GM19468 (cell line): ENCODE results near the gene SEZ6.

Experiments
- ATAC-seq: cut with Tn5 transposase; IDR thresholded peaks from one replicate; pipeline ENCODE4 v1.9.1; 2021; ENCODE audit warnings: mild to moderate bottlenecking, moderate library complexity, moderate number of reproducible peaks; ENCODE audit not compliant: unreplicated experiment; ENCODE audit errors: extremely low read depth

SEZ6 gene

DNA sequence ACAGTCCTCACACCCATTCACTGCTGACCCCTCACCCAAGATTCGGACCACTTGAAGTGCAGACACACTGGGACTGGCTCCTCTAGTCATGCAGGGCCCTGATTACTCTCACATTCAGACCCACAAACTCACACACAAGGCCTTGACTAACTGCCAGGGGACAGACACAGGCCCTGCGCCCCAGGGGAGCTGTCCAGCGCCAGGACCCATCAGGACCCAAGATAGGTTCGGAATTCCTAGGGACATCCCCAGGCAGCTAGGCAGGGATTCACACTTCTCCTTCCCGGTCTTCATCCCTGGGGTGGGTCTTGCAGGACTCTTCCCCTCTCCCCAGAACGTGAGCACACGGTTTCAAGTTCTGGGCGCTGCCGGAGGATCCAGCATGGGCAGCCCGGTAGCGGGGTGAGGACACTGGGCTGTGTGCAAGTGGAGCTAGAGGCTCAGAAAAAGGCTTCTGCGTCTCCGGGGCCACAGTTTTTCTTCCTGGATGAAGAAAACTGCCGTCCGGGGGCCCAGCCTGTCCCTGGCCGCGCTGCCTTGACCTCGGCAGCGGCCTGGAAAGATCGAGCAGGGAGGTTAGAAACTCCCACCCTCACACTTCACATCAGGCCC is 1.6 kb downstream of the SEZ6 start:
- ATAC-seq: no peak

DNA sequence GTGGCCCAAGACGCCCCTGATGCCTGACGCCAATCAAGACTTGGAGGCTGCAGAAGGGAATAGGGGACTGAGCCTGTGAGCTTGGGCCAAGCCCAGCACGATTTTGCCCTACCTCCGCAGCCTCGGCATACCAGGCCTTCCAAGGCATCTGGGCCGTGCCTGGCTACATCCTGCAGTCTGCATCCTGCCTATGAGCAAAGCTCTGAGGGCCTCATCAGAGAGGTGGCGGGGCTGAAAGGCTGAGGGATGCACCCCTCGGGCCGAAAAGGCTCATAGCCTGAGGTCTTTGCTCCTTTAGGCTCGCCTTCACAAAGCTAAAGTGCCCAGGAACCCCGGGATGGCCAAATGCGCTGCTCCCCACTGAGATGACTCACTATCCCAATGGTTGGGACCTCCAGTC is 2.5 kb downstream of the SEZ6 start:
- no peak for ATAC-seq

DNA sequence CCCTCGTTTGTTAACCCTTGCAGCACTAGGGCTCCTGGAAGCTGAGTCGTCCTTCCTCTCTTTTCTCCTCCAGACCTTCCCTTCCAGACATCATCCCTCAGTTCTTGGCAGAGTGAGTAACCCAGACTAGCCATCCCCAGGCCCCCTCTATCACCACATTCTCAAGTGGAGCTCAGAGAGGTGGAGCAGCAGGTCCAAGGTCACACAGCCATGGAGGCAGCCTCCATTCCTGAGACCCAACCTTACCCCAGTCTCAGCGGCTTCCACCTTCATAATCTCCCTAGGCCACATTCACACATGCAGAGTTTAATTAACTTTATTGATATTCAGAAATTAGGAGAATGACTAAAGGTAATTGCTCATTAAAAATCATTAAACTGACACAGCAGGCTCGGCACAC is 3.0 kb downstream of the SEZ6 start:
- no peak for ATAC-seq

DNA sequence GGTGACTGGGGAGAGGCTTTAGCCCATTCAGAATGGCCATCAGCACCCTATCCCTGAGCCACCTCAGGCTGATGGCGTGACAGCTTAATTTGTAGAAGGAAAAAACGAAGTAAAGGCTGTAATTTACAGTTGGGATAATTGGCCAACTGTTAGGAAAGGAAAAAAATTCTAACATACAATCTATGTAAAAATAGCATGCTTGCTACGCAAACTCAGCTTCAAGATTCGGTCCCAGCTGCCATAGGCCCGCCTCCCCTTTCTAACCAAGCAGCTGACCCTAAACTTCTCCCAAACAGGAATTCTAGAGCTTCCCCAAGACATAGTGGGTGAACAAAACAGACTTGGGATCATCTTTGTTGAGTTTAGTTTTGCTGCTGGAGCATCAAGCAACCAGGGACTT is 4.9 kb downstream of the SEZ6 start:
- no peak for ATAC-seq

DNA sequence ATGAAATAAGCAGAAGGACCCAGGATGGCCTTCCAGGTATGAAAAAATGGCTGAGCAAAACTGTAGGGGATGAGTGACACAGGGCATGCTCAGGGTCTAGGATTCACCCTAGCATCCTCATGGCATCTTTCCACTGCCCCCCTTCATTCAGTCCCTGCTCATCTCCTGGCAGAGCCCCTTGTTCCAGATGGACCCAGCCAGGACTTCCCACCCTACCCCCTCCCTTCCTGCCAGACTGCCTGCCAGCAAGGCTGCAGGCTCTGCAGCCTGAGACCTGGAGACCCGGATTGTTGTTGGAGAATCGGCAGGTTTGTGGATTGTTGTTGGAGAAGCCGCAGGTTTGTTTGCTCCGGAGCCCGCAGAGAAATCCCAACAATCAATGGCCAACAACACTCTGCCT is 6.6 kb downstream of the SEZ6 start:
- no peak for ATAC-seq

DNA sequence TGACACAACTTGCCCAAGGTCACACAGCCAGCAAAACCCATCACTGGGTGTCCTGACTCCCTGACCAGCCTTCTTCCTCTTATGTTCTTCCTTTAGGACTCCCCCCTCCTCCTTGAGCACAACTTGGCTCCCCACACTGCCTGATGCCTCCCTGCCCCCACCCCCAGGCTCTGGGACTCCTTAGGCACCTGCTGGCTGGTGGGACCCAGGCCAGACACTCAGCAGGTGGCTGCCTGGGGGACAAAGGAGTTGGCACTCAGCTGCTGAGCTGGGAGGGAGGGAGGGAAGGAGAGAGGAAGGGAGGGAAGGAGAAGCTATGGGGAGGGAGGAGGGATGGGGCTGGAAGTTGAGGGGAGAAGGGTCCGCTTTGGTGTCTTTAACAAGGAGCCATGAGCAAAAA is 8.0 kb downstream of the SEZ6 start:
- ATAC-seq: no peak

DNA sequence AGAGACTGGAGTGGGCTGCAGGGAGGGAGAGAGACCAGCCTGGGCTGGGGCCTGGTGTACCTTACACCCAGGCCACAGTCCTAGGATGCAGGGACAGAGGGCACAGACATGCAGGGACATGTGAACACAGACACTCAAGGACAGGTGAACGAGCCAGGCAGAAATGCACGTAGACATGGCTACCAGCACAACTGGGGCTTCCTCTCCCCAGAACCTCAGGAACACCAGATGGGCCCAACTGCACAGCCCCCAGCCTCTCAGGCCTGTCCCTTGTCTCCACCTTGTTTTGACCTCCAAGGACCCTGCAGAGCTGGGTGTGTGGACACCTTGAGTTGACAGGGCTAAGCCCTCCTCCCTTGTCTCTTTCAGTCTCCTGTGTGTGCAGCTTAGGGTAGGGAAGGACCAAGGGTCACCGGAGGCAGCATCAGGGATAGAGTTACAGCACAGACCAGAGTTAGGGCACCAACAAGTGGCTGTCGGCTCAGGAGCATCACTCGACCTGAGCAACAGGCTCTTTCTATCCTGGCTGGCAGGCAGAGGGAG is 9.2 kb downstream of the SEZ6 start:
- ATAC-seq: no peak

DNA sequence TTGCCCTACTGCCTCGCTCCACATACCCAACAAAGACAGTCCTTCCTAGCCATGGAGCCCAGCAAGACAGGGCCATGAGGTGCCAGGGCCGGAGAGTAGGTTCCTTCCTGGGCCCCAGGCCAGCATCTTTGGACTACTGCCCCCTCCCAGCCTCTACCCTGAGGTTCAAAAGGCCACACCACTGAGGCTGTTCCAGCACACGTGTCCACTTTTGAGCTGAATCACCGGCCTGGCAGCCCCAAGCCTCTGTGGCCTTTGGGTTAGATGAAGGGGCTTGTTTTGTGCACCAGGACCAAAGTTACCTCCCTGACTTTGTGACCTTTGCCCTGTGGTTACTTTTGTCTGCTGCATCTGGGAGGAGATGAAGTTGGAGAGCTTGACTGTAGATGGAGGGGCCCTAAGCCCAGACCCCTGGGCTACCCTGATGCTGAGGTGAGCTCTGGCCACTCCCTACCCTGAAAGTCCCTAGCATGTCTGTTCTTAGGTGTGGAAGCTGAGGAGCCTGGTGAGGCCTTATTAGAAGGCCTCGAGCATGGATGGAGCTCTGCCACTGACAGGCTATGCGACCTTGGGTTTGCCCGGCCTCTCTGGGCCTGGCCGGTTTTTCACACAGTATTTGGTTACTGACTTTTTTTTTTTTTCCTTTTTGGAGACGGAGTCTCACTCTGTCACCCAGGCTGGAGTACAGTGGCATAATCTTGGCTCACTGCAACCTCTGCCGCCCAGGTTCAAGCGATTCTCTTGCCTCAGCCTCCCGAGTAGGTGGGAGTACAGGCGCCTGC is 12.0 kb downstream of the SEZ6 start:
- no peak for ATAC-seq

DNA sequence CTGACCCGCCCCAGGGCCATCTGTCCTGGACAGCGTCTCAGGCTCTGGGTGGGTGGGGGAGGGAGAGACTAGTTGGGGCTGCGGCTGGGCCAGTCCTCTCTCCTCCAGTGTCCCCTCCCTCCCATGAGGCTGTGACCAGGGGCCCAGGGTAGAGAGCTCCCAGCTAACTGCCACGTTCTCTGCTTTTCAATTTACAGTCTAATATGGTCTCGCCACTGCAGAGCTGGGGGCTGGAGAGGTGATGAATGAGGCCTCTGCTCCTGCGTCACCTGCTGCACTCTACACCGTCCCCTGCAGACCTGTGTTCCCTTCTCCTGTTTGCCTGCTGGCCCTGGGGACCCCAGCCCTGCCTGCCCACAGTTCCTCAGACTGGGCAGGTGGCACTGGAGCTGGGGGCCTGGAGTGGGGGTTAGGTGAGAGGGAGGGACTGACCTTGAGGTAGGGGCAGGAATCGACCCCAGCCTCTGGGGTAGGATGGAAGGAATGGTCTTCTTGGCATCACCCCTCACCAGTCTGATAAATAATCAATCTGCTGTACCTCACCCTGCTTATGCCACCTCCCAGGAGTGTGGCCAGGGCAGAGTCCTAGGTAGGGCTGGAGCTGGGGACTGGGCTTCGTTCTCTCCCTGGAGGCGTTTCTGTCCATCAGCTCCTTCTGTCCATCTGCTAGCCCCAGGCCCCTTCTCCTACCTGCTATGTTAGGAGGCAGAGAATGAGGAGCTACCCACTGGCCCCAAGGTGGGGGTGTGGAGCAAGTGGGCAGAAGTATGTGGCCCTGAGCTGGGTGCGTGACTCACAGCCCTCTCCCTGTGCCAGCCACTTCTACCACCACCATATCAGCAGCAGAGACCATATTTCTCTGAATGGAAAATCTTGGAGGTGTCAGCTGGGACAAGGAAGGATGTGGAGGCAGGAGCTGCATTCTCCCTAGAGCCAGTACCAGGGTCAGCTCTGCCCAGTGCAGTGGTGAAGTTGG is 12.9 kb downstream of the SEZ6 start:
- no peak for ATAC-seq

DNA sequence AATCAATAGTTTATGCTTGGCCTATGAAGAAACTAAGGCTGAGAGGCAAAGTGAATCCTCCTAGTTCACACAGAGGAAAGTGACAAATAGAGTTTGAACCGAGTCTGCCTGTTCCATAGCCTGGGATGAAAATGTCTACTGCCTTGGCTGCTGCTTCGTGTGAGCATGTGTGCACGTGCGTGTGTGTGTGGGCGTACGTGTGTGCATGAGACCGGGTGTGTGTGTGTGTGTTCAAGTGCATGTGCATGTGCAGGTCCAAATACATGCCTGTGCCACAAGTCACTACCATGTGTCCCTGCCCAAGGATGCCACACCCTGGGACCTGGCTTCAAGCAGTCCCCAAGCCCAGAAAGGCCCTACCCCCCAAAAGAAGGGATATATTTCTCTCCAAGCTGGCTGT is 13.6 kb downstream of the SEZ6 start:
- ATAC-seq: no peak

DNA sequence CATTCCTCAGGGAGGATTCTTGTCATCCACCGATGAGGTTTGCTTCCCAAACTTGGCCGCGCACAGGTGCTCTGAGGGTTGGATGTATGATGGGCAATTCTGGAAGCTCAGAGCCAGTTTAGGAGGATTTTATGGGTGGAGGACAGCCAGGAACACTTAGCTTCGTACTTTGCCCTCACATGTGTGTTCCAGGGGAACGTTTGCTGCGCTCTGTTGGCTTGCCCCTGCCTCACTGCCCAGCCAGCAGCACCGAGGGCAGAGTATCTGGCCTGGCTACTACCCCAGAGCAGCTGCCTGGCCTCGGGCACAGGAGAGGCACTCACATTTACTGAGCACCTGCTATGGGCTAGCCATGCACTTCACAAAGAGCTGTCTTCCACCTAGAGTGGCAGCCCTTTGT is 14.1 kb downstream of the SEZ6 start:
- ATAC-seq: no peak

DNA sequence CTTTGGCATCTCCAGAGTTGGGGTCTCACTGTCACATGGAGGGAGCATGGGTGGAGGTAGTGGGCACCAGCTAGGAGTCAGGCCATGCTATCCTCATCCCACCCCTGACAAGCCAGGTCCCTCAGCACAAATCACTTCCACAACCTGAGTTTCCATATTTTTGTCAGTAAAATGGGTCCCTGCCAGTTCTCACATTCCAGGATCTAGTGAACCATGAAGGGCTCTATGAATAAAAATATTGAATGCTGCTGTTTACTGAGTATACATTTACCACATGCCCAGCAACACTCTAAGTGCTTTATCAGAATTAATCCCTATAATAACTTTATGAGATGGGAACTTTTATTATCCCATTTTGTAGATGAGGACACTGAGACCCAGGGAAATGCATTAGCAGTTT is 16.8 kb downstream of the SEZ6 start:
- ATAC-seq: no peak

DNA sequence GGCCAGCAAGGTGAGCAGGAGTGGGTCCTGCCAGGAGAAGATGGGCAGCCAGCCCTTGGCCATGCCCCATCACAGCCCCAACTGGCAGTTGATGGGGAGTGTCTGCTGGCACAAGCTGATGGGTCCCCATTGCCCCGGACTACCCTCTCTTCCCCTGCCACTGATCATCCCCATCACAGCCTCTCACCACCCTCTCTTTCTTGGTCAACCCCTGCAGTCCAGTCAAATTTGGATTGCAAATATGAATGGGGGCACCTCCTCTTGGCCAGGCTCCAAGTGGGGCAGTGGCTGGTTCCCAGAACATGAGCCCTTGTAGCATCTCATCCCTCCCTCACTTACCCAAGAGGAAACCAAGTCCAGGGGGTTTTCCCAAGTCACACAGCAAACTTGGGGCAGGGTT is 17.4 kb downstream of the SEZ6 start:
- ATAC-seq: no peak

DNA sequence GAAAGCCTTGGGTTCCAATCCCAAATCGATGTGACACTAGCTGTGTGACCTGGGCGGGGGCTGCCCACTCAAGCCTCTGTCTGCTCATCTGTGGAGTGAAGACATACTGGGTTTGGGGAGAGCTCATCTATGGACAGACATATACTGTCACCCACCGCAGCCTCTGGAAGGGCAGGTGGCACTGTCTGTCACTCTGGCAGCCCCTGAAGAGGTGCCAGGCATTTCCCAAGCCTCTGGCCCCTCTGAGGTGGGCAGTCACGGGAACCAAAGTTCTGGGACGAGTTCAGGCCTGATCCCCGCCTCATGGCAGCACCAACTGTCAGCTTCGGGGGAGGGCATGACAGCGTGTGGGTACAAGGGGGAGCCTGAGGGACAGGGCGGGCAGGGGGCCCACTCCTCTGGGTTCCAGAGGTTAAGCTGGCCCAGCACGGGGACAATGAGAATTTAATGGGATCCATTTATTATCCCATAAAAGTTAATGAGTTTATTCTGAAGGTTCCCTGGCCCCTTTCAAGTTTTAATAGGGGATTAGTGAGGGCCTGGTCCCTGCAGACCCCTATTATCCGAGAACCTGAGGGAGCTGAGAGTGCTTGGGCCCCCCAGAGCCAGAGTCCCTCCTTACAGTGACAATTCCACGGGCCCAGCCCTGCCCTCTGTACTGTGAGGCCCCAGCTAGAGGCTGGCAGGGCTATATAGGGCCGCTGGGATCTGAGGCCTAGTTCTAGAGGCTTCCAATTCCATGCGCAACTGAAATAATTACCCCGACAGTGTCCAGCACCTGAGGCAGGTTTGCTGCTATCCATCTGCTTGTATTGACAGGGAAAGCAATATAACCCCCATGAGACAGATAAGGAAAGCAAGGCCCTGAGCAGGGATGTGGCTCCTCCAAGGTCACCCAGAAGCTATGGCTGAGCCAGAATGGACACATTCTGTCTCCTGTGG is 18.8 kb downstream of the SEZ6 start:
- no peak for ATAC-seq

DNA sequence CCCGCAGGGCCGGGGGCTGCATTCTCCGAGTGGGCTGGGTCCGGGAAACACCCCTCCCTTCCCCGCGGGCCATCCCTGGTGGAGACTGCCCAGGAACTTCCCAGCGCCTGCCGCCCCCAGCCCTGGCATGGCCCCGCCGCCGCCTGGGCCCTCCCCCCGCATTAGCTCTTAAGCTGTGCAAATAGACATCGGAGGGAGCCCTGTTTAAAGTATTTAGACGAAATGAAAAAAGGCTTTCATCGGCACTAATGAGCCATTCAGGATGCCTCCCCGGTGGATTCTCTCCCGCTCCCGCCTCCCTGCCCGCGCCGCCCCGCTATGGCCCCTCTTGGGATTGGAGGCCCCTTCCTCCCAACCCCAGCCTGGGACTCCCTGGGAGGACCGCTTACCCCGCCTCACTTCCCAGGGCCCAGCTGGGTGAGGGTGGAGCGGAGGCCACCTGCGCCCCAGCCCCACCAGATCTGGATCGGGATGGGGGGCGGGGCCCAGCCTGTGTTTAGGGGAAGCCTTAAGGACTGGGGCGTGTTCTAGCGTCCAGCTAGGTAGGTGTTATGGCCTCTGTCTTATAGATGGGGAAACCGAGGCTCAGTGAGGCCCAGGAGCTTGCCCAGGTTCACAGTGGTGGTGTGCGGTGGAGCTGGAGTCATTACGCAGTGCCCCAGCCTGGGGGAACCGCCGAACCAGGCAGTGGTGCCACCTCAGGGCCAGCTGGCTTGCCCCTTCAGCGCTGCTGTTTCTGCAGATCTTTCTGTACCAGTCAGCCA is 19.7 kb downstream of the SEZ6 start:
- ATAC-seq: no peak

DNA sequence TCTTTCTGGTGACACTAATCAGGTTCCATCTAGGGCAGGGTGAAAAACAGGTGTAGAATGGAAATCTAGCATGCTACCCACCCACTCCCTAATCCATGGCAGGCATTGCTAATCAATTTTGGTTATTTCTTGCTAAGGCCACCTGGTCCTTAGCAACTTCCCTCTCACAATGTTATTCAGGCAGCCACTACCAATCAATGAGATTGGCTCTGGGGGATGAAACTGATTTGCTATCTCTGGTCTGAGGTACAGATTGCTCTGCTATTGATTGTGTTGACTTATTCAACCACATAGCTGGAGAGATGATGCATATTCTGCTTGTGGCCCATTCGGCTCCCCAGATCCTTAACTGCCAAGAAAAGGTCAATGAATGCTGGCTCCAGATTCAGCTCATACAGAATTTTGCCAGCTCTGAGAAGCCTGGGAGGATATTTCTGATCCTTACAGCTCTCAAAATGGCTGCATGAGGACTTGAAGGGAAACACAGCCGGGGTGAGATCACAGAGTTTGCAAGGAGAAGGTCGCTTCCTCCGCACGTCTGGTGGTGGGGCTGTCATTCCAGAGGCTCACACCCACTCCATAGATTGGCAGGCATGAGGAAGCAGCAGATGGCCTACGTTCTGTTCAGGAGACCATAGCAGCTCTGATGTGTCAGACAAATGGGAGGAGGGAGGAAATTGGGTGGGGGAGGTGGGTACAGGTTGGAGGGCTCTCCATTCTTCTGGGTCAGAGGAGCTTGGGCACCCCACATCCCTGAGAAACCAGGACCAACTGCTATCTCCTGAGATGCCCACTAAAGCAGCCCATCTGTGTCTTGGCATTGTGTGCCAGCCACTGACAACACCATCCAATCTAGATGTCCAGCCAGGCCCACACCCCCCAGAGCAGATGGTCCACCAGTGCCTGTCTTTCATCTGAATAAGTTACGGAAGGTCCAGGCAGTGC is 22.3 kb downstream of the SEZ6 start:
- ATAC-seq: no peak

DNA sequence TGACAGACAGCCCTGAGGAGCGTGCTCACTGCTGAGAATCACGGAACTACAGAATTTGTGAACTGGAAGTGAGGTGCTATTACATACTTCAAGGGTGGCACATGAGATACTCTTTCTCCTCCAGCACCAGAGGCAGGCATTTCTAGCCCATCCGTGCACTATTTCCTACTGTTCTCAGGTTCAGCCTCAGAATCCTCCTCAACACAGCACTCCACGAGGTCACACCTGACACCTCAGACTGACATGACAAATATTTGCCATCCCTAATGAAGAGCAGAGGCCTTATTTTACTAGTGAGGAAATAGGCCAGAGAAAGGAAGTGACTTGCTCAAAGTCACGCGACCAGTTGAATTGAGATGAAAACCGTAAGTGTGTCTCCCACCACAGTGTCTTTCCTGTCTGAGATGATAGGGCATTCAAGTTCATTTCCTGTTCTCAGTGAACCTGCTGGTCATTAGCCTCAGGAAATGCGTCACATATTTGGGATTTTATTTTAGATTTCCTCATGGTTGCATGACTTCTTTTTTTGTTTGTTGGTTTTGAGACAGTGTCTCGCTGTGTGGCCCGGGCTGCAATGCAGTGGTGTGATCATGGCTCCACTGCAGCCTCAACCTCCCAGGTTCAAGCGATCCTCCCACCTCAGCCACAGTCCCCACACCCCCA is 23.6 kb downstream of the SEZ6 start:
- no peak for ATAC-seq
